Measurements from ENCODE around the gene HSDL2. TPM values are rescaled to one million over a fixed set of nuclear protein-coding genes. Genes with fewer than 3 reads are reported as not detected.
"Not testable (repeated sequence)": the region's sequence is repeated elsewhere in the genome, so short reads cannot be mapped to it uniquely, and the experiment has no call there.

The HSDL2 gene
- polyA plus RNA-seq (2013, experiment 1 of 2; ENCODE audit: insufficient read length): 19.6 TPM
- 19.6 TPM for polyA plus RNA-seq (2013, experiment 2 of 2; ENCODE audit: insufficient read length)

GRCh38 chr9:112380102-112380824 is at the start of gene HSDL2:
HSDL2 (plus strand) TSS chr9:112380108; CDS start chr9:112380164, 56 bp downstream.
- peak; percentile 45 for DNase-seq

- no peak for DNase-seq
Observed at GRCh38 chr9:112331674-112331952, 48.3 kb upstream of the HSDL2 start.

- DNase-seq: no peak
Observed at GRCh38 chr9:112332214-112332613, 47.7 kb upstream of the HSDL2 start.

GRCh38 chr9:112332674-112332976 is 47.3 kb upstream of the HSDL2 start:
- DNase-seq: no peak

- DNase-seq: peak; percentile 75
Observed at GRCh38 chr9:112332977-112333638, 46.8 kb upstream of the HSDL2 start, which contains the start of gene PTBP3. PTBP3 (minus strand) TSS chr9:112333619; CDS start chr9:112297865, 35,754 bp downstream.

GRCh38 chr9:112333639-112334431 is 46.1 kb upstream of the HSDL2 start:
- peak; percentile 95 for DNase-seq

GRCh38 chr9:112334432-112334841 is 45.5 kb upstream of the HSDL2 start:
- DNase-seq: peak; percentile 35

- DNase-seq: no peak
Observed at GRCh38 chr9:112337547-112337946, 42.4 kb upstream of the HSDL2 start.

GRCh38 chr9:112338561-112338960 is 41.3 kb upstream of the HSDL2 start:
- DNase-seq: peak; percentile 77

- DNase-seq: no peak
Observed at GRCh38 chr9:112339886-112340285, 40.0 kb upstream of the HSDL2 start.

- DNase-seq: peak; percentile 80
Observed at GRCh38 chr9:112341730-112342129, 38.2 kb upstream of the HSDL2 start.

GRCh38 chr9:112348257-112349007 is 31.5 kb upstream of the HSDL2 start:
- peak; percentile 66 for DNase-seq

GRCh38 chr9:112349008-112349333 is 30.9 kb upstream of the HSDL2 start:
- DNase-seq: no peak

- no peak for DNase-seq
Observed at GRCh38 chr9:112351184-112351583, 28.7 kb upstream of the HSDL2 start.

GRCh38 chr9:112352209-112352608 is 27.7 kb upstream of the HSDL2 start:
- DNase-seq: no peak

- no peak for DNase-seq
Observed at GRCh38 chr9:112354081-112354743, 25.7 kb upstream of the HSDL2 start.

- no peak for DNase-seq
Observed at GRCh38 chr9:112355427-112355897, 24.4 kb upstream of the HSDL2 start.

- DNase-seq: peak; percentile 72
Observed at GRCh38 chr9:112360047-112360804, 19.7 kb upstream of the HSDL2 start.

GRCh38 chr9:112361601-112362000 is 18.3 kb upstream of the HSDL2 start:
- peak; percentile 37 for DNase-seq

- DNase-seq: no peak
Observed at GRCh38 chr9:112364761-112365160, 15.1 kb upstream of the HSDL2 start.

- DNase-seq: not testable (repeated sequence)
Observed at GRCh38 chr9:112365257-112365656, 14.7 kb upstream of the HSDL2 start.
